Measurements from ENCODE around the gene GFY. TPM values are rescaled to one million over a fixed set of nuclear protein-coding genes. Genes with fewer than 3 reads are reported as not detected.
A peak's percentile ranks its signal among the peaks of the same experiment; 100 is the strongest.

The GFY gene
- total and polyA plus RNA-seq, 2 experiments from 2014 or later: 1.8 to 8.4 TPM

DNA sequence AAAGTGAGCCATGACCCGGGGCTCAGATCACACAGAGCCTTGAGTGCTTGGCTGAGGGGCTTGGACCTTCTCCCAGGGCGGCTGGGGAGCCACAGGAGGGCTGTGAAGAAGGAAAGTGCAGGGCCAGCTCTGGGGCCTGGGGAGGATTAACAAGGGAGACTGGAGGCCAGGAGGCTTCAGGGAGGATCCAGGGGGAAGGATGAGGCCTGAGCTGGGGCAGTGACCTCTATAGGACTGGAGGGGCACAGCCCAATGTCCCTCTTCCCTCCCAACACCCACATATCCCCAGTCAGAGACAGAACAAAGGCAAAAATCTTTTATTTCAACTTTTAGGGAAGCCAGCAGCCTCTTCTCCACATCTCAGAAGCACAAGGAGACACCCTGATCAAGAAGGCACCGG, 20.8 kb downstream of the GFY start:
- DNase-seq (ENCODE audit: low read depth in 1 of 2, low spot score in 1 of 2): no peak
- Histone ChIP-seq H3K27ac (peak overlapping the region; percentile 34), H3K4me1 (ENCODE audit: low read depth) (no peaks in the 10 kb centered on the region), H3K4me3 (no peak overlapping the region), H3K27me3 (peaks cover 16% of the 10 kb centered on the region), H3K9me3 (ENCODE audit: low read depth) (no peaks in the 10 kb centered on the region), H3K36me3 (no peaks in the 10 kb centered on the region)
- TF ChIP-seq, protein P1, sequence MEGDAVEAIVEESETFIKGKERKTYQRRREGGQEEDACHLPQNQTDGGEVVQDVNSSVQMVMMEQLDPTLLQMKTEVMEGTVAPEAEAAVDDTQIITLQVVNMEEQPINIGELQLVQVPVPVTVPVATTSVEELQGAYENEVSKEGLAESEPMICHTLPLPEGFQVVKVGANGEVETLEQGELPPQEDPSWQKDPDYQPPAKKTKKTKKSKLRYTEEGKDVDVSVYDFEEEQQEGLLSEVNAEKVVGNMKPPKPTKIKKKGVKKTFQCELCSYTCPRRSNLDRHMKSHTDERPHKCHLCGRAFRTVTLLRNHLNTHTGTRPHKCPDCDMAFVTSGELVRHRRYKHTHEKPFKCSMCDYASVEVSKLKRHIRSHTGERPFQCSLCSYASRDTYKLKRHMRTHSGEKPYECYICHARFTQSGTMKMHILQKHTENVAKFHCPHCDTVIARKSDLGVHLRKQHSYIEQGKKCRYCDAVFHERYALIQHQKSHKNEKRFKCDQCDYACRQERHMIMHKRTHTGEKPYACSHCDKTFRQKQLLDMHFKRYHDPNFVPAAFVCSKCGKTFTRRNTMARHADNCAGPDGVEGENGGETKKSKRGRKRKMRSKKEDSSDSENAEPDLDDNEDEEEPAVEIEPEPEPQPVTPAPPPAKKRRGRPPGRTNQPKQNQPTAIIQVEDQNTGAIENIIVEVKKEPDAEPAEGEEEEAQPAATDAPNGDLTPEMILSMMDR (IDR thresholded peaks at IDR 0.05; ENCODE audit: low read depth, low read length): no peak

DNA sequence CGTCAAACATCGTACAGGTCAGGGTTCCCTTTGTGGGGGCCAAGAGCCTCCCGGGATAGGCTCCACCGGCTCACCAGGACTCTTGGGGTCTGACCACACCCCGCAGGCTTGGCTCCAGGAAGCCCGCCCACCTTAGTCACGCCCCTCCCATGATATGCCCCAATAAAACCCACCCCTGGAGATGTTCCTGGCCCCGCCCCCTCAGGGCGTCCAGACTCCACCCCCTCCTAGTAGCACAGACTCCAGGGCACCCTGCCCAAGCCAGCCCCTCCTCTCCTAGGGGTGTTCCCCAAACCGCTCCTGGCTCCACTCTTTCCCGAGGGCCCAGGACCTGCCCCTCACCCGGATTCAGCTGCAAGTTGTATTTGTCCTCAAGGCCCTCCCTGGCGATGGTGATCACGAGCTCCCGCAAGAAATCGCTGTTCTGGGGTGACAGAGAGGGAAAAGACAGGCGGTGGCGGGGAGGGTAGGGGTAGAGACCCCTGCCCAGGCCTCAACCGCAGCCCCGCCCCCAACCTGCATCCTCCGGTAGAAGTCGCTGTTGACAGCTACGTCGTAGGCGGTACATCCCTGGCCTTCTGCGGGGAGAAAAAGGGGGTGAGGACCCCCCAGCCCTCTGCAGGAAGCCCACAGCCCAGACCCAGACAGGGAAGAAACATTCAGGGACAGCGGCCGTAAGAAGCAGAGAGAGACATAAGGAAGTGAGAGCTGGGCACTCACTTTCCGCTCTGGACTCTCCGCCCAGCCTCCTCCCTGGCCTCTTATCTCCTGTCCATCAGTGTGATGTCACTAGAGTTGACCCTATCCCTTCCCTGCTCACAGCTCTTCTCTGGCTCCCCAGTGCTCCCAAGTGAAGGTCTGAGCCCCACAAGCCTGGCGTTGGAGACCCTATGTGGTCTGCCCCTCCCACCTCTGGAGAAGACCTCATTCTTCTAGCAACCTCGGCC, 22.6 kb downstream of the GFY start:
- Histone ChIP-seq H3K27ac (peak overlapping the region; percentile 46), H3K27me3 (no peaks in the 10 kb centered on the region), H3K4me1 (ENCODE audit: low read depth) (no peaks in the 10 kb centered on the region), H3K36me3 (no peaks in the 10 kb centered on the region), H3K9me3 (ENCODE audit: low read depth) (no peaks in the 10 kb centered on the region), H3K4me3 (no peak overlapping the region)
- peak in 1 of 2 donors; percentile 42 for DNase-seq (ENCODE audit: low read depth in 1 of 2, low spot score in 1 of 2)
- TF ChIP-seq, protein P1 (IDR thresholded peaks at IDR 0.05; ENCODE audit: low read depth, low read length): no peak

DNA sequence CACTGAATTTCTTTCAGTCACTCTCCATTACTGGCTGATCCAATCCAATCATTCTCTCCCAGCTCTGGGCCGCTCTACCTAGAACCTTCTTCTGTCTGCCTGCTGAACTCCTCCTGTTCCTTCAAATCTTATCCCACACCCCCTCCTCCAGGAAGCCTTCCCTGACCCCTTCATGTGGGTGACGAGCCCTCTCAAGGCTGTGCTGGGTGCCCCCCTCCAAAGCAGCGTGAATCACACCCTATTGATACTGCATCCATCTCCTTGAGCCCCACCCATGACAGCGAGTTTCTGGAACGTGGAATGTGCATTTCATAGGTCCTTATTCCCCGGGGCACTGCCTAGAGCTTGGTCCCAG, 23.2 kb downstream of the GFY start:
- H3K4me3 ChIP-seq: no peak overlapping the region
- DNase-seq (ENCODE audit: low read depth in 1 of 2, low spot score in 1 of 2): no peak
- H3K36me3 ChIP-seq: no peaks in the 10 kb centered on the region

DNA sequence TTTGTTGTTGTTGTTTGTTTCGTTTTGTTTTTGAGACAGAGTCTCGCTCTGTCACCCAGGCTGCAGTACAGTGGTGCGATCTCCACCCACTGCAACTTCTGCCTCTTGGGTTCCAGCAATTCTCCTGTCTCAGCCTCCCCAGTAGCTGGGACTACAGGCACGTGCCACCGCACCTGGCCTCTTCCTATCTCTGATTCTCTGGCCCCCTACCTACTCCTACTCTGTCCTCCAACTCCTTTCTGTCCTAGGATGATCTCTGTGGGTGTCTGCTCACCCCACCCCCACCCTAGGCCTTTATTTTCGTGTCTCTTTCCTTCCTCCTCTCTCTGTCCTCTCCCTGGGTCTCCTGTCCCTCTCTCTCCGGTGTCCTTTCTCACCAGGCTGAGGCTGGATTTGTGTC, 25.2 kb downstream of the GFY start:
- no peak for DNase-seq (ENCODE audit: low read depth in 1 of 2, low spot score in 1 of 2)
- TF ChIP-seq, protein P1 (IDR thresholded peaks at IDR 0.05; ENCODE audit: low read depth, low read length): no peak
- Histone ChIP-seq H3K36me3 (no peaks in the 10 kb centered on the region), H3K27ac (no peak overlapping the region), H3K4me1 (ENCODE audit: low read depth) (peaks cover 2% of the 10 kb centered on the region), H3K4me3 (peak overlapping the region; percentile 82), H3K27me3 (no peaks in the 10 kb centered on the region), H3K9me3 (ENCODE audit: low read depth) (no peaks in the 10 kb centered on the region)

More for the DNA sequence above, 23.2 kb downstream of the GFY start:
- TF ChIP-seq, protein P1 (IDR thresholded peaks at IDR 0.05; ENCODE audit: low read depth, low read length): no peak
- H3K9me3 ChIP-seq (ENCODE audit: low read depth): no peaks in the 10 kb centered on the region
- no peak overlapping the region for H3K27ac ChIP-seq
- H3K4me1 ChIP-seq (ENCODE audit: low read depth): no peaks in the 10 kb centered on the region
- no peaks in the 10 kb centered on the region for H3K27me3 ChIP-seq

DNA sequence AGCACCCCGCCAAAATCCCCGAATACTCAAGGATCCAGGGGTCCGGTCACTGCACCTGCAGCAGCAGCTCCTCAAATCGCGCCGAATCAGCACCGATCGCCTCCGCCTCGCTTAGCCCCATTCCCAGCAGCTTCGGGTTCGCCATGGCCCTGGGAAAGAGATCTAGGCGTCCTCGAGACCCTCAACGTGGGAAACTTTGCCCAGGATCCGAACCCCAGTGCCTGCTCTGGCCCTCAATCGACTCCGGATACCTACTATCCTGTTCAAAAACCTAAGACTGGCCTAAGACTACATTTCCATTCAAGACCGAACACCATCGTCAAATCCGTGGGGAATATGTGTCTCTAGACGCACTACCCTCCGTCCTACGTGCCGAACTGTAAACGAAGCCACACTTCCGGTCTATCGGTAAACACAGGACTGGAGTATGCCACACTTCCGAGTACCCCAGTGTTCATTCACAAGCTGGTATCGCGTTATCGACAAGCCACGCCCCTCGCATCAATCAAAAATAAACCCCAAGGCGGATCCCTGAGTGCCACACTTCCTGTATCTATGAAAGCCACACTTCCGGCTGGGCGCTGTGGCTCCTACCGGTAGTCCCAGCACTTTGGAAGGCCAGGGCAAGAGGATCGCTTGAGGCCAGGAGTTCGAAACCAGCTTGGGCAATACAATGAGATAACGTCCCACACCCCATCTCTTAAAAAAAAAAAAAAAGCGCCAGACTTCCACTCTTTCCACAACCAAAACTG, 26.4 kb downstream of the GFY start, which contains the start of gene PIH1D1:
Gene PIH1D1, minus strand, starts transcription at position 385 of the 752 bp plus-strand sequence. Its CDS starts 240 bp downstream, at position 145.
- peaks cover 2% of the 10 kb centered on the region for H3K4me1 ChIP-seq (ENCODE audit: low read depth)
- H3K9me3 ChIP-seq (ENCODE audit: low read depth): no peaks in the 10 kb centered on the region
- no peaks in the 10 kb centered on the region for H3K27me3 ChIP-seq
- peak within 1 kb of the TSS; percentile 97 for H3K27ac ChIP-seq
- peak within 1 kb of the TSS; percentile 82 for H3K4me3 ChIP-seq
- DNase-seq (ENCODE audit: low read depth in 1 of 2, low spot score in 1 of 2): peak; percentile 98 to 99
- TF ChIP-seq, protein P1 (IDR thresholded peaks at IDR 0.05; ENCODE audit: low read depth, low read length): peak; percentile 24
- H3K36me3 ChIP-seq: no peaks in the 10 kb centered on the region
